ENCODE results near the gene DCAF16.

DCAF16 gene

GRCh38 chr4:17781300-17782287 is 29.0 kb downstream of the DCAF16 start, which contains the start of gene FAM184B:
Gene FAM184B, minus strand, starts transcription at chr4:17781621. Its CDS starts 322 bp downstream, at chr4:17781299.
- no peak for DNase-seq (ENCODE audit: low read depth)

- no peak for DNase-seq (ENCODE audit: low read depth)
These were observed 29.9 kb downstream of the DCAF16 start for GRCh38 chr4:17780501-17781299.

DNA sequence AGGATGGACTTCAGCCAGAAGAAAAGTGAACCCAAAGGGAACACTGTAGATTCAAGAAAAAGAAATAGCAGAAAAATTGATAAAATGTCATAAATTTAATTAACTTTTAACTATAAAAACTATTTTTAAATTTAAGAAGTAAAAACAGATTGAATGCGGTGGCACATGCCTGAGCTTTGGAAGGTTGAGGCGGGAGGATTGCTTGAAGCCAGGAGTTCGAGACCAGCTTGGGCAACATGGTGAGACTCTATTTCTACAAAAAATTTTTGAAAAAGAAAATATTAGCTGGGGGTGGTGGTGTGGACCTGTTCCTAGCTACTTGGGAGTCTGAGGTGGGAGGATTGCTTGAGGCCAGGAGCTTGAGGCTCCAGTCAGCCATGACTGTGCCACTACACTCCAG is 32.1 kb downstream of the DCAF16 start:
- DNase-seq (ENCODE audit: low read depth), result no peak

GRCh38 chr4:17773135-17773698 is 37.3 kb downstream of the DCAF16 start:
- no peak for DNase-seq (ENCODE audit: low read depth)

DNA sequence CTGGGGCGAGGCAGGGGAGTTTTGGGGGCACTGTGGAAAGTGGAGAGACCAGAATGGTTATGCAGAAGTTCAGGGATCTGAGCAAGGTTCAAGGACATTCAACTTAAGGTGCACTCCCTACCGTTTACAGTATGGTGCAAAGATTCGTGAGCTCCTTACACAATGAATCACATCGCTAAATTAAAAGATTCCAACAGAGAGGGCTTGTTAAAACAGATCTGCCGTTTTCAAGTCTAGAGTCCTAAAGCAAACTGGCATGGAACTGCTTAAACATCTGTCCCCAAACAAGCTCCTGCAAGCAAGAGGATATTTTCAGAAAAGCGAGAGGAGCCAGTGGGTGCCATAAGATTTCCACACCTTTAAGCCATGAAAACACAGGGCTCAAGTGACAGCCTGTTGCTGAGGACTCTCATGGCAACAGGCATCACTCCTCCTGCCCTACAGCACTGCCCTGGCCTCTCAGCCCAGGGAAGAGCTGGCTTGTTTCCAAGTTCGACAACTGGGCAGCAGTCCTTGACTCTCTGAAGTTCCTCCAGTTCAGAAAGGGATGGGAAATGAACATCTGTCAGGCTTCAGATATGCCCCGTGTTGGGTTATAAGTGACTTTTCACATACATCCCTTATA is 39.2 kb downstream of the DCAF16 start:
- DNase-seq (ENCODE audit: low read depth), result no peak

GRCh38 chr4:17770845-17771244 is 39.7 kb downstream of the DCAF16 start:
- DNase-seq (ENCODE audit: low read depth), result no peak

DNA sequence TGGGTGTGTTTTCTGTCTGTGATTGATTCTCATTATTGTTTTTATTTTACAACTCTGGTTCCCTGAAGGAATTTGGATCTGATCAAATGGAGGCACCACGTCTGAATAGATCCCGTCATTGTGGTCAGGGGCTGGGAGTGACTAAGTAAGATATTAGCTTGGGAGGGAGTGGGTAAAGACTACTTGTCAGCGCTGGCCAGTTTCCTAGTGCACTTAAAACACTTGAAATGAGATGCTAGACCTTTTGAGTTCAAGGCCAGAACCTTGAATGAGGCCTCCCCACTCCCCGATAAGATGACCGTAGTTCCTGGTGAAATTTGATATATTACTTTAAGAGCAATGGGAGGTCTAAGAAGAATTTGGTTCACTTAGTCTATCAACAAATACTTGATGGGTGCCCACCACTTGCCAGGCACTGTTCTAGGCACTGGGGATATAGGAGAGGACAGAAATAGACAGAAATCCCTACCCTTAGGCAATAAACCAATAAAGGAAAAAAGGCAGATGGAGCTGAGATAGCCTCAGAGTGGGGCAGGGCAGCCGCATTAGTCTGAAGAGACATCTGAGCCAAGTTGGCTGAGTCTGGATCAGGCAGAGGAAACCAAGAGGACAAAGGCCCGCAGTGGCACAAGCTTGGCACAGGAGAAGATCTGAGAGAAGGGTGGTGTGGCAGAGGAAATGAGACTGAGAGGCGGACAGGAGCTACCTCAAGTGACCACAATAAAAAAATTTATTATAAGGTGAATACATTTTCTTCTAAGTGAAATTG is 41.0 kb downstream of the DCAF16 start:
- DNase-seq (ENCODE audit: low read depth), result no peak

GRCh38 chr4:17766826-17767458 is 43.6 kb downstream of the DCAF16 start:
- DNase-seq (ENCODE audit: low read depth), result no peak

GRCh38 chr4:17765514-17766286 is 44.9 kb downstream of the DCAF16 start:
- DNase-seq (ENCODE audit: low read depth), result no peak

GRCh38 chr4:17763931-17764330 is 46.6 kb downstream of the DCAF16 start:
- no peak for DNase-seq (ENCODE audit: low read depth)

GRCh38 chr4:17763416-17763815 is 47.1 kb downstream of the DCAF16 start:
- no peak for DNase-seq (ENCODE audit: low read depth)

GRCh38 chr4:17762726-17763125 is 47.8 kb downstream of the DCAF16 start:
- DNase-seq (ENCODE audit: low read depth), result no peak

DNA sequence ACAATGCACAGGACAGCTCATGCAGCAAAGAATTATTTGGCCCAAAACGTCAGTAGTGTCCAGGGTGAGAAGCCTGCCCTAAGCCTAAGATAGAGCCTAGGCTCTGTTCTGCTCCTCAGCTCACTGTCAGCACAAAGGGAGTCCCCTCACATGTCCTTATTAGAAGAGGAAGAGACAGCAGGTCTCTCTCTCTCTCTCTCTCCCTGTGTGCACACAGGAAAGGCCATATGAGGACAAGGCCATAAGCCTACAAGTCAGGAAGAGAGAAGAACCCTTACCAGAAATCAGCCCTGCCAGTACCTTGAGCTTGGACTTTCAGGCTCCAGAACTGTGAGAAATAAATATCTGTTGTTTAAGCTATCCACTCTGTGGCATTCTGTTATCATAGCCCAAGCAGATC is 49.5 kb downstream of the DCAF16 start:
- no peak for DNase-seq (ENCODE audit: low read depth)

GRCh38 chr4:17760626-17761025 is 49.9 kb downstream of the DCAF16 start:
- no peak for DNase-seq (ENCODE audit: low read depth)

DNA sequence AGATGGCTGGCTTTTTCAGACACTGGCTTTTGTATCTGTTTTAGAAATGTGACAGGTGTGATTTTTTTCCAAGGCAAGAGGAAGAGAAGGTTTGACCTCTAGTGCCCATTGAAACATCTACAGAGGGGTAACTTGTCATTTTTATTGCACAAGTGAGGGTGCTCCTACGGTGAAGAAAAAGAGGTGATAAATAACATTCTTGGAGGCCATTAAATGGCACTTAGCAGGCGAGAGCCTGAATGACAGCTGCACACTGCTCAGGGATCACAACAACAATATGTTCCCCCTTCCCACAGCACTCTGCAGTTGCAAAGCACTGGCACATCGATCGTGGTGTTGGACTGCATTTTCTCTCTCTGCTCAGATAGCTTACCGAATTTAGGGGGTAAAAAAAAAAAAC is 52.1 kb downstream of the DCAF16 start:
- no peak for DNase-seq (ENCODE audit: low read depth)

GRCh38 chr4:17757621-17758020 is 52.9 kb downstream of the DCAF16 start:
- no peak for DNase-seq (ENCODE audit: low read depth)

DNA sequence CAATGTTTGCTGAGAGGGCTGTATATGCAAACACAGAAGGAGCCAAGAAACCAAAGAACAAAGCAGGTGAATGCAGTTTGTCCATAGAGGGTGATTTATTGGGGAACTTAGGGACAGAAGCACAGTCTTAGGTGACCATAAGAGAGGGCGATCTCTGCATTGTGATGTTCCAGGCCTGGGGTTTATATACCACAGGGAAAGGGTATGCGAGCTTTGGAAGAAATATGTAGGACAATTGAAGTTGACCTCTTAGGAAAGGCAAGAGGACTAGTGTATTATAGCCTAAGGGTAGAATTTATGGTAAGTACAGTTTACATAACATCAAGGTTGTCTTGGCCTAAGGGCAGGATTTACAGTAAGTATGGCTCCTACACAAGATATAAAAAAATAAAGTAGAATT is 56.9 kb downstream of the DCAF16 start:
- no peak for DNase-seq (ENCODE audit: low read depth)
